Neuronal stem cell (in vitro differentiated cells): Measurements from ENCODE around the gene KIAA1549.

Experiments
- DNase-seq: peaks from one replicate; pipeline ENCODE4 v3.0.0-alpha.2; 2013; ENCODE audit warnings: low spot score
- H2AFZ ChIP-seq: one replicate; pipeline ENCODE4 v1.6.1; 2013; ENCODE audit warnings: mild to moderate bottlenecking, low read length, inconsistent platforms
- H2AK5ac ChIP-seq: 2 replicates; pipeline ENCODE4 v1.6.1; 2013; ENCODE audit warnings: low read depth, mild to moderate bottlenecking, inconsistent platforms, low read length, moderate library complexity, mixed read lengths
- H2BK120ac ChIP-seq: 2 replicates; pipeline ENCODE4 v1.6.1; 2013; ENCODE audit warnings: low read depth, mild to moderate bottlenecking, inconsistent platforms, low read length, moderate library complexity, mixed read lengths
- H2BK12ac ChIP-seq: one replicate; pipeline ENCODE4 v1.6.1; 2013; ENCODE audit warnings: low read length, inconsistent platforms
- H2BK15ac ChIP-seq: 2 replicates; pipeline ENCODE4 v1.6.1; 2013; ENCODE audit warnings: mild to moderate bottlenecking, low read length, inconsistent platforms, mixed read lengths
- H2BK5ac ChIP-seq: one replicate; pipeline ENCODE4 v1.6.1; 2013; ENCODE audit warnings: inconsistent platforms, mild to moderate bottlenecking, low read length, moderate library complexity
- H3K14ac ChIP-seq: one replicate; pipeline ENCODE4 v1.6.1; 2013; ENCODE audit warnings: low read length, inconsistent platforms
- H3K18ac ChIP-seq: 2 replicates; pipeline ENCODE4 v1.6.1; 2013; ENCODE audit warnings: low read length, inconsistent platforms
- H3K23ac ChIP-seq: 2 replicates; pipeline ENCODE4 v1.6.1; 2013; ENCODE audit warnings: low read depth, mild to moderate bottlenecking, mixed read lengths, low read length, inconsistent platforms; ENCODE audit not compliant: poor library complexity
- H3K27ac ChIP-seq: replicated peaks from 3 replicates; pipeline ENCODE4 v1.5.1; 2013; ENCODE audit warnings: low read length, inconsistent platforms
- H3K27me3 ChIP-seq, 3 experiments: 2 replicates each; pipeline ENCODE4 v1.6.1; 2013; ENCODE audit warnings: low read length in 3 of 3, mild to moderate bottlenecking in 2 of 3, inconsistent platforms in 1 of 3, low read depth in 1 of 3, mixed read lengths in 1 of 3, moderate library complexity in 1 of 3; ENCODE audit not compliant: control insufficient read depth in 3 of 3, insufficient read depth in 3 of 3
- H3K36me3 ChIP-seq, 2 donors: replicated peaks in 1 of 2; 2 replicates each; pipeline ENCODE4 v1.6.1; 2013; ENCODE audit warnings: low read length in 2 of 2; ENCODE audit not compliant: control insufficient read depth in 2 of 2, insufficient read depth in 2 of 2
- H3K4ac ChIP-seq: 2 replicates; pipeline ENCODE4 v1.6.1; 2013; ENCODE audit warnings: inconsistent platforms, mild to moderate bottlenecking, low read length, moderate library complexity
- H3K4me1 ChIP-seq, 2 donors: 1 replicate in 1 of 2; 2 replicates in 1 of 2; pipeline ENCODE4 v1.6.1; 2013; ENCODE audit warnings: low read length in 2 of 2, low read depth in 1 of 2; ENCODE audit not compliant: control insufficient read depth in 2 of 2, insufficient read depth in 1 of 2
- H3K4me2 ChIP-seq: one replicate; pipeline ENCODE4 v1.6.1; 2013; ENCODE audit warnings: mild to moderate bottlenecking, low read length, inconsistent platforms; ENCODE audit not compliant: insufficient read depth, poor library complexity, severe bottlenecking
- H3K4me3 ChIP-seq, 2 donors: 2 replicates each; pipeline ENCODE4 v1.5.1; 2013; ENCODE audit warnings: low read length in 2 of 2, mild to moderate bottlenecking in 2 of 2, inconsistent platforms in 1 of 2, moderate library complexity in 1 of 2
- H3K79me1 ChIP-seq: one replicate; pipeline ENCODE4 v1.6.1; 2013; ENCODE audit warnings: low read depth, mild to moderate bottlenecking, inconsistent platforms, low read length, moderate library complexity
- H3K9ac ChIP-seq: one replicate; pipeline ENCODE4 v1.6.1; 2013; ENCODE audit warnings: mild to moderate bottlenecking, low read depth, low read length, inconsistent platforms; ENCODE audit not compliant: poor library complexity
- H3K9me3 ChIP-seq, 2 donors: replicated peaks in 1 of 2; 2 replicates each; pipeline versions ENCODE3 to v1.6.1; 2013; ENCODE audit warnings: low read length in 2 of 2, mild to moderate bottlenecking in 2 of 2, inconsistent platforms in 1 of 2, low read depth in 1 of 2, mixed read lengths in 1 of 2, moderate library complexity in 1 of 2; ENCODE audit not compliant: control insufficient read depth in 2 of 2, insufficient read depth in 1 of 2
- H4K8ac ChIP-seq: one replicate; pipeline ENCODE4 v1.6.1; 2013; ENCODE audit warnings: low read depth, mild to moderate bottlenecking, inconsistent platforms, low read length, moderate library complexity
- H4K91ac ChIP-seq: one replicate; pipeline ENCODE4 v1.6.1; 2013; ENCODE audit warnings: low read length, low read depth, mild to moderate bottlenecking, inconsistent platforms; ENCODE audit not compliant: poor library complexity
- whole genome bisulfite sequencing, 2 donors: extraction: QIAGEN DNeasy Blood & Tissue Kit; methylation state at CpG; one replicate each; pipeline ENCODE4 v1.1.7; 2013; ENCODE audit warnings: missing lambda C conversion rate in 2 of 2, mixed read lengths in 1 of 2; ENCODE audit not compliant: insufficient read length in 2 of 2, insufficient replicate concordance in 1 of 2; ENCODE audit errors: extremely low coverage in 2 of 2; 5-methylcytosine and 5-hydroxymethylcytosine counted together

KIAA1549 gene

DNA sequence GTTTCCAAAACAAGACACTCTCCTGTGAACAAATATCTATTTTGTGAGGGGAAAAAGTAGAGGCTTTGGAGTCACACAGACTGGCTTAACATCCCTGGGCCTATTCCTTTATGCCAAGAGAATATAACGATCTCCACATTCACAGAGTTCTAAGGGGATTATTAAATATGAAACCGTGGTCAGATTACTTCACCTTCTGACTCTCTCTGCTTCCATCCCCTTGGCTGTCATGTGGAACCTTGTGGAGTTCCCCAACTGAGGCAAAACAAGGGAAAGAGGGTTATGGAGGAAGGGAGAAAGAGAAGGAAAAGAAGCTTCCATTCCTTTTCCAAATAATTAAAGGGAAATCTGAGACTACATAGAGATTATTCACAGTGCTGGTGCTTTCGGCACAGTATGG lies 127.7 kb downstream of the KIAA1549 start:
- no peak overlapping the region for H3K9ac ChIP-seq
- H3K23ac ChIP-seq: no peak overlapping the region
- no peak overlapping the region for H4K8ac ChIP-seq
- peaks cover 0 to 27% of the 10 kb centered on the region in 2 donors for H3K9me3 ChIP-seq
- no peak overlapping the region for H2BK15ac ChIP-seq
- no peak overlapping the region for H3K27ac ChIP-seq
- no peak overlapping the region for H2AK5ac ChIP-seq
- H3K18ac ChIP-seq: no peak overlapping the region
- no peaks in the 10 kb centered on the region for H3K79me1 ChIP-seq
- no peak overlapping the region for H3K14ac ChIP-seq
- no peak overlapping the region for H2BK5ac ChIP-seq
- H3K27me3 ChIP-seq: no peaks in the 10 kb centered on the region
- peaks cover under 1 to 1% of the 10 kb centered on the region in 2 donors for H3K4me1 ChIP-seq
- H2AFZ ChIP-seq: no peak overlapping the region
- peaks cover 9 to 90% of the 10 kb centered on the region in 2 donors for H3K36me3 ChIP-seq
- H2BK12ac ChIP-seq: no peak overlapping the region
- WGBS, 2 donors: no CpG with 5 or more reads among the region's 3 CpGs
- H4K91ac ChIP-seq: no peak overlapping the region
- no peak overlapping the region for H2BK120ac ChIP-seq
- no peak overlapping the region for H3K4me3 ChIP-seq
- no peak overlapping the region for H3K4me2 ChIP-seq
- no peak overlapping the region for H3K4ac ChIP-seq
- DNase-seq: no peak

- no peak overlapping the region for H2BK15ac ChIP-seq
- peaks cover 1 to 4% of the 10 kb centered on the region in 2 donors for H3K4me1 ChIP-seq
- peaks cover 9 to 90% of the 10 kb centered on the region in 2 donors for H3K36me3 ChIP-seq
- no peak overlapping the region for H3K14ac ChIP-seq
- peaks cover 0 to 17% of the 10 kb centered on the region in 2 donors for H3K9me3 ChIP-seq
- no peak overlapping the region for H3K18ac ChIP-seq
- no peak overlapping the region for H3K27ac ChIP-seq
- no peak overlapping the region for H4K8ac ChIP-seq
- no peak overlapping the region for H2BK5ac ChIP-seq
- no peak overlapping the region for H2BK120ac ChIP-seq
- H2BK12ac ChIP-seq: no peak overlapping the region
- no peak overlapping the region for H3K4me2 ChIP-seq
- no peak overlapping the region for H3K4me3 ChIP-seq
- H3K23ac ChIP-seq: no peak overlapping the region
- no peak for DNase-seq
- no peak overlapping the region for H3K4ac ChIP-seq
- H2AK5ac ChIP-seq: no peak overlapping the region
- no peak overlapping the region for H4K91ac ChIP-seq
- H3K9ac ChIP-seq: no peak overlapping the region
- no CpG with 5 or more reads among the region's 5 CpGs for WGBS, 2 donors
- H3K79me1 ChIP-seq: no peaks in the 10 kb centered on the region
- no peak overlapping the region for H2AFZ ChIP-seq
- H3K27me3 ChIP-seq: no peaks in the 10 kb centered on the region
Measured at GRCh38 chr7:138852469-138852868, 128.7 kb downstream of the KIAA1549 start.

GRCh38 chr7:138849701-138850100 lies 131.5 kb downstream of the KIAA1549 start:
- WGBS, 2 donors: no CpG with 5 or more reads among the region's 5 CpGs
- Histone ChIP-seq H4K91ac (no peak overlapping the region), H3K36me3 (peaks cover 6 to 76% of the 10 kb centered on the region in 2 donors)

GRCh38 chr7:138848056-138848980 lies 132.9 kb downstream of the KIAA1549 start:
- no CpG with 5 or more reads among the region's 3 CpGs for WGBS, 2 donors
- Histone ChIP-seq H3K79me1 (no peaks in the 10 kb centered on the region), H3K14ac (no peak overlapping the region), H2BK120ac (no peak overlapping the region), H2BK5ac (no peak overlapping the region), H2BK12ac (no peak overlapping the region), H4K91ac (no peak overlapping the region), H2AK5ac (no peak overlapping the region), H3K4me2 (no peak overlapping the region), H3K27me3 (no peaks in the 10 kb centered on the region), H2AFZ (no peak overlapping the region), H3K4me3 (no peak overlapping the region), H3K18ac (no peak overlapping the region), H3K9me3 (peaks cover 0 to 12% of the 10 kb centered on the region in 2 donors), H3K4me1 (peaks cover 1 to 4% of the 10 kb centered on the region in 2 donors), H3K9ac (no peak overlapping the region), H3K4ac (no peak overlapping the region), H4K8ac (no peak overlapping the region), H3K23ac (no peak overlapping the region), H3K36me3 (peaks cover 8 to 81% of the 10 kb centered on the region in 2 donors), H2BK15ac (no peak overlapping the region), H3K27ac (no peak overlapping the region)
- DNase-seq: no peak

More at GRCh38 chr7:138849701-138850100, 131.5 kb downstream of the KIAA1549 start:
- H4K8ac ChIP-seq: no peak overlapping the region
- DNase-seq: no peak
- no peak overlapping the region for H2BK15ac ChIP-seq
- H3K23ac ChIP-seq: no peak overlapping the region
- H3K14ac ChIP-seq: no peak overlapping the region
- H3K27ac ChIP-seq: no peak overlapping the region
- no peak overlapping the region for H3K9ac ChIP-seq
- no peak overlapping the region for H3K4me2 ChIP-seq
- H3K4me1 ChIP-seq: peaks cover 1 to 4% of the 10 kb centered on the region in 2 donors
- H2AFZ ChIP-seq: no peak overlapping the region
- H3K9me3 ChIP-seq: peaks cover 0 to 12% of the 10 kb centered on the region in 2 donors
- no peaks in the 10 kb centered on the region for H3K27me3 ChIP-seq
- no peak overlapping the region for H2BK12ac ChIP-seq
- H2AK5ac ChIP-seq: no peak overlapping the region
- no peak overlapping the region for H3K18ac ChIP-seq
- no peak overlapping the region for H3K4ac ChIP-seq
- no peak overlapping the region for H3K4me3 ChIP-seq
- H3K79me1 ChIP-seq: no peaks in the 10 kb centered on the region
- no peak overlapping the region for H2BK120ac ChIP-seq
- no peak overlapping the region for H2BK5ac ChIP-seq
